ENCODE measurements around the gene CCNL1. TPM values are rescaled to one million over a fixed set of nuclear protein-coding genes. Genes with fewer than 3 reads are reported as not detected.
A peak's percentile ranks its signal among the peaks of the same experiment; 100 is the strongest.

CCNL1 gene
- total and polyA plus RNA-seq, 2 experiments from 2014 or later = 87.6 to 223 TPM

GRCh38 chr3:157112536-157112935 is 47.4 kb downstream of the CCNL1 start:
- Histone ChIP-seq H3K9me3 (ENCODE audit: low read depth) (no peaks in the 10 kb centered on the region), H3K4me3 (no peak overlapping the region), H3K36me3 (no peaks in the 10 kb centered on the region), H3K27me3 (no peaks in the 10 kb centered on the region), H3K27ac (peak overlapping the region; percentile 97), H3K4me1 (ENCODE audit: low read depth) (peaks cover 98% of the 10 kb centered on the region)
- TF ChIP-seq CTCF (IDR thresholded peaks at IDR 0.05; ENCODE audit: low read depth, low read length) = no peak
- DNase-seq (ENCODE audit: low read depth in 1 of 2, low spot score in 1 of 2) = peak in 1 of 2 donors; percentile 66

DNA sequence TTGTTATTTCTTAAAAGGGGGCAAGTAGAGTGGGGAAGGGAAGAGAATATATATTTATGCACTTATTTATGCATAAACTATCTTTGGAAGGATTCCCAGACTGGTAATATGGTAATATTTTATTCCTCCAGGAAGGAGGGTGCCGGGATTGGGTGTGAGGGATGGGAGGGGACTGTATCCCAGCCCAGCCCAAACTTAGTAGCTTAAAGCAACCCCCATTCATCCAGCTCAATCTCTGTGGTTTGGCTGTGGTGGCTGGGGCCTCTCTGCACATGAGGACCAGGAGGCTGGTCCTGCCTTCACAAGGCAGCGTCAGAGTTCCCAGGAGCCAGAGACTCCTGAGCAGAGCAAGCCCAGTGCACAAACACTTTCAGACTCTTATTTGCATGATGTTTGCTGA is 48.4 kb downstream of the CCNL1 start:
- Histone ChIP-seq H3K36me3 (no peaks in the 10 kb centered on the region), H3K4me3 (no peak overlapping the region), H3K9me3 (ENCODE audit: low read depth) (no peaks in the 10 kb centered on the region), H3K4me1 (ENCODE audit: low read depth) (peaks cover 96% of the 10 kb centered on the region), H3K27ac (peak overlapping the region; percentile 97), H3K27me3 (no peaks in the 10 kb centered on the region)
- DNase-seq (ENCODE audit: low read depth in 1 of 2, low spot score in 1 of 2) = peak in 1 of 2 donors; percentile 87
- TF ChIP-seq CTCF (IDR thresholded peaks at IDR 0.05; ENCODE audit: low read depth, low read length) = no peak

DNA sequence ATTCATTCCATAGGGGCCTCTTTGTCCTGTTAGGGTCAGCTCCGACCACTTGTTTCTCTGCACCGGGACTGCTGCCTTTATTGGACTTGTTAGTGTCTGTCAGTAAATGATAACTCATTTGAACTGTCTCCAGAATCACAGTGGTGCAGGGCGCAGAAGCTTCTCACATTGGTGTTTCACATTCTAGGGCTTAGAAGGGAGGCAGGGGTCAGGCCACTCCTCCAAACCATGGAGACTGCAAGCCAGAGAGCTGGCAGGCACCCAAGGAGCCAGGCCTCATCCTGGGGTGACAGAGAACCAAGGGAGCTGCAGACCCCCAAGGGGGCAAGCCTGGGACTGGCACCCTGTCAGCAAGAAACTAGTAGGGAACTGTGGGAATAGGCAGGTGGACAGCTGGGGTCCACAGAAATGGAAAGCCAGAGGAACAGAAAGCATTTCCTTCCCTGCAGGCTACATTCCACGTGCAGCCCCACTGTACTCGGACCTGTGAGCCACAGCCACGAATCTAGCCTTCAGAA is 49.1 kb downstream of the CCNL1 start:
- Histone ChIP-seq H3K4me3 (no peak overlapping the region), H3K36me3 (no peaks in the 10 kb centered on the region), H3K9me3 (ENCODE audit: low read depth) (no peaks in the 10 kb centered on the region), H3K27ac (peak overlapping the region; percentile 97), H3K27me3 (no peaks in the 10 kb centered on the region), H3K4me1 (ENCODE audit: low read depth) (peaks cover 89% of the 10 kb centered on the region)
- TF ChIP-seq CTCF (IDR thresholded peaks at IDR 0.05; ENCODE audit: low read depth, low read length) = no peak
- peak; percentile 48 to 75 for DNase-seq (ENCODE audit: low read depth in 1 of 2, low spot score in 1 of 2)

DNA sequence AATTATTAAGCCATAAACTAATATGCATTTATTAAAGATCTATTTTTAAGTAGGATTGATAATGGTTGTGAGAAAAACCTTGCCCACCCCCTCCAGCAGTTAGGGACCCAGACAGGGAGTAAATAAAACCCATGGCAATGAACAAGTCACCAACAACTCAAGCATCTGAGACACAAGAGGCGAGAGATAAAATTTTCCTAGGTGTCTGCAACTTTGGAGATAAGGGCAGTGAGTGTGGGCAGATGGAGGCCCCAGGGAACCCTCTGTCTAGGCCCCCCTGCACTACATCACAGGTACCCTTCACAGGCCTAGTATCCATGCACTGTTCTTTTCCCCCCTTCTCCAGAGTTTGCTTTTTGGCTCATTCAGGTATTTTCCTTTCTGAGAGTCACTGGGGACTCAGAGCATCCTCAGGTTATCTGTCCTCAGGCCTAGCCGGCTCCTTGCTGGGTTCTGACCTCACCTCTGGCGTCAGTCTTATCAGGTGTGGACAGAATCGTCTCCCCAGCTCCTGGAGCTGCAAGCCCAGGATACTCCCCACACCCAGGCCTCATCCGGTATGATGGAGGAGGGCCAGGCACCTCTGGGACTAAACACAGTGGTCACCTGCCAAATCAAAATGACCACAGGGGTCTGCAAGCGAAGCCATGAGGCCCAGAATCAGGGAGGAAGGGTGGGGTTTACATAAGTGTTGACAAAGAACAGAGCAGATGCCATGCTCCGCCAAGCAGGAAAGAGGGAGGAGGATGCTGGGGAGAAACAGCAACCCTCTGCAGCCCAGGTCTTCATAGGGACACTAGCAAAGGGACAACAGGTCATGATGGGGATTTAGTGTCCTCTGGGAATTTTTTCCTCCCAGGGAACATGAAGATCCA is 50.4 kb downstream of the CCNL1 start:
- peak; percentile 72 to 94 for DNase-seq (ENCODE audit: low read depth in 1 of 2, low spot score in 1 of 2)
- H3K36me3 ChIP-seq = no peaks in the 10 kb centered on the region
- no peaks in the 10 kb centered on the region for H3K27me3 ChIP-seq
- TF ChIP-seq CTCF (IDR thresholded peaks at IDR 0.05; ENCODE audit: low read depth, low read length) = no peak
- H3K9me3 ChIP-seq (ENCODE audit: low read depth) = no peaks in the 10 kb centered on the region
- peak overlapping the region; percentile 97 for H3K27ac ChIP-seq
- H3K4me3 ChIP-seq = no peak overlapping the region
- H3K4me1 ChIP-seq (ENCODE audit: low read depth) = peaks cover 85% of the 10 kb centered on the region

DNA sequence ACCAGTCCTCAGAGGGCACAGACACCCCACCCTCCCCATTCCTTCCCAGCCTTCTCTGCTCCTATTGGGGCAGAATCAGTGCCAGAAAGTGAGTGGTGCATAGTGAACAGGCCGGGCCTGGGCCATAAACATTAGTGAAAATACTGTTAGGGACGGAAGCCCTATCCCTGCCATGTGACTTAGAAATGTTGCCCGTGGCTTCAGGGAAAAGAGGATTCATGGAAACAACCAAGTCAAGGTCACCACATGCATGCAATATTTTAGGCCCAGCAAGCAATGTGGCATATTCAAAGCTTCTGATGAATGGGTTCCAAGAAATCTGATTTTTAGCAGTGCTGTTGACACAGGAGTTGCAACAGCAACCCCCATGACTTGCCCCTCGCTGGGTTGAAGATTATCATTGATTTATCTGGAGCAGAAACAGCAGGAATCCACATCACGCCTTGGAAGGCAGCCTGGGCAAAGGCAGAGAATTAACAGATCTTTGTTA is 52.3 kb downstream of the CCNL1 start:
- no peak overlapping the region for H3K4me3 ChIP-seq
- DNase-seq (ENCODE audit: low read depth in 1 of 2, low spot score in 1 of 2) = peak in 1 of 2 donors; percentile 61
- no peak for TF ChIP-seq CTCF (IDR thresholded peaks at IDR 0.05; ENCODE audit: low read depth, low read length)
- no peaks in the 10 kb centered on the region for H3K9me3 ChIP-seq (ENCODE audit: low read depth)
- H3K36me3 ChIP-seq = no peaks in the 10 kb centered on the region
- H3K27ac ChIP-seq = peak overlapping the region; percentile 97
- H3K4me1 ChIP-seq (ENCODE audit: low read depth) = peaks cover 79% of the 10 kb centered on the region
- H3K27me3 ChIP-seq = no peaks in the 10 kb centered on the region
